Measurements from ENCODE around the gene OR11H7.

- TF ChIP-seq CTCF (IDR thresholded peaks at IDR 0.05) (no peak), POLR2A (IDR thresholded peaks at IDR 0.05; ENCODE audit: low read depth) (no peak)
Observed at GRCh38 chr14:20274062-20274461, 45.3 kb downstream of the OR11H7 start.
